IMR-90 (cell line): ENCODE measurements around the gene DHRS7B. TPM values are rescaled to one million over a fixed set of nuclear protein-coding genes. Genes with fewer than 3 reads are reported as not detected.

Experiments
- ATAC-seq: fragments of 200-7000 bp; cut with Tn5 transposase; 2 replicates; pipeline ENCODE4 v1.9.1; 2020; ENCODE audit warnings: low read depth, mild to moderate bottlenecking, moderate library complexity
- BruUV-seq: library from RNA; stranded (reverse); fragments of 400-500 nt; replicated peaks from 2 replicates; lab custom pipeline; 2021; lab: Mats Ljungman, UMichigan
- CTCF ChIA-PET: fragments of 300-600 bp; formaldehyde crosslinking; extraction: SDS; loops from one replicate; lab custom pipeline; 2021; ENCODE audit warnings: antibody characterized with exemption; lab: Yijun Ruan, JAX
- POLR2A ChIA-PET: fragments of 300-600 bp; sonication (Branson Sonifier 250); formaldehyde crosslinking; loops from one replicate; lab custom pipeline; 2022; ENCODE audit warnings: antibody characterized with exemption; ENCODE audit not compliant: unreplicated experiment; lab: Charles Lee
- DNase-seq: peaks from one replicate; pipeline ENCODE4 v3.0.0; 2013
- H2AFZ ChIP-seq: replicated peaks from 2 replicates; pipeline ENCODE3; 2013; ENCODE audit warnings: low read length, mild to moderate bottlenecking; ENCODE audit not compliant: poor library complexity
- H2AK5ac ChIP-seq: 2 replicates; pipeline ENCODE4 v1.6.1; 2013; ENCODE audit warnings: low read depth, low read length, inconsistent platforms
- H2AK9ac ChIP-seq: replicated peaks from 2 replicates; pipeline ENCODE3; 2013; ENCODE audit warnings: mild to moderate bottlenecking, low read depth, low read length, moderate library complexity; ENCODE audit not compliant: poor library complexity
- H2BK120ac ChIP-seq: 2 replicates; pipeline ENCODE4 v1.6.1; 2013; ENCODE audit warnings: low read depth, low read length, inconsistent platforms
- H2BK15ac ChIP-seq: 3 replicates; pipeline ENCODE4 v1.6.1; 2013; ENCODE audit warnings: low read depth, low read length, inconsistent platforms
- H2BK20ac ChIP-seq: 2 replicates; pipeline ENCODE4 v1.6.1; 2013; ENCODE audit warnings: low read depth, mild to moderate bottlenecking, inconsistent platforms, low read length, moderate library complexity
- H2BK5ac ChIP-seq: 2 replicates; pipeline ENCODE4 v1.6.1; 2013; ENCODE audit warnings: mild to moderate bottlenecking, low read depth, low read length, inconsistent platforms; ENCODE audit not compliant: poor library complexity, severe bottlenecking
- H3K14ac ChIP-seq: replicated peaks from 2 replicates; pipeline ENCODE4 v1.6.1; 2013; ENCODE audit warnings: low read depth, low read length, inconsistent platforms
- H3K18ac ChIP-seq: 2 replicates; pipeline ENCODE4 v1.6.1; 2013; ENCODE audit warnings: low read depth, low read length, control low read depth
- H3K23ac ChIP-seq: 2 replicates; pipeline ENCODE4 v1.6.1; 2013; ENCODE audit warnings: low read depth, low read length, inconsistent platforms
- H3K27ac ChIP-seq: 2 replicates; pipeline ENCODE4 v1.5.1; 2013; ENCODE audit warnings: mild to moderate bottlenecking, control low read depth, low read length; ENCODE audit not compliant: insufficient read depth
- H3K27me3 ChIP-seq: 2 replicates; pipeline ENCODE4 v1.6.1; 2013; ENCODE audit warnings: low read length; ENCODE audit not compliant: control insufficient read depth, insufficient read depth
- H3K36me3 ChIP-seq: 2 replicates; pipeline ENCODE4 v1.6.1; 2013; ENCODE audit warnings: low read length, mixed read lengths; ENCODE audit not compliant: control insufficient read depth, insufficient read depth
- H3K4ac ChIP-seq: 2 replicates; pipeline ENCODE4 v1.6.1; 2013; ENCODE audit warnings: low read depth, low read length, inconsistent platforms
- H3K4me1 ChIP-seq: 2 replicates; pipeline ENCODE4 v1.6.1; 2013; ENCODE audit warnings: low read length, mixed read lengths; ENCODE audit not compliant: control insufficient read depth, insufficient read depth
- H3K4me2 ChIP-seq: 2 replicates; pipeline ENCODE4 v1.6.1; 2013; ENCODE audit warnings: low read depth, mild to moderate bottlenecking, control low read depth, low read length, moderate library complexity
- H3K4me3 ChIP-seq: 2 replicates; pipeline ENCODE4 v1.5.1; 2013; ENCODE audit warnings: low read depth, mild to moderate bottlenecking, control low read depth, low read length, moderate library complexity; ENCODE audit not compliant: insufficient read depth
- H3K56ac ChIP-seq: 2 replicates; pipeline ENCODE4 v1.6.1; 2013; ENCODE audit warnings: low read length, inconsistent platforms; ENCODE audit not compliant: insufficient read depth; ENCODE audit errors: extremely low read depth
- H3K79me1 ChIP-seq, 2 experiments: 2 replicates each; pipeline ENCODE4 v1.6.1; 2013; ENCODE audit warnings: low read length in 2 of 2, inconsistent platforms in 1 of 2, low read depth in 1 of 2
- H3K9ac ChIP-seq: 2 replicates; pipeline ENCODE4 v1.6.1; 2013; ENCODE audit warnings: low read depth, low read length, control low read depth
- H3K9me1 ChIP-seq: 2 replicates; pipeline ENCODE4 v1.6.1; 2013; ENCODE audit warnings: low read length, inconsistent platforms; ENCODE audit not compliant: insufficient read depth
- H3K9me3 ChIP-seq: 2 replicates; pipeline ENCODE4 v1.6.1; 2013; ENCODE audit warnings: low read length; ENCODE audit not compliant: control insufficient read depth, insufficient read depth
- H4K20me1 ChIP-seq: 2 replicates; pipeline ENCODE4 v1.6.1; 2013; ENCODE audit warnings: low read length, inconsistent platforms; ENCODE audit not compliant: insufficient read depth
- H4K5ac ChIP-seq: 2 replicates; pipeline ENCODE4 v1.6.1; 2013; ENCODE audit warnings: mild to moderate bottlenecking, low read depth, low read length, control low read depth
- H4K8ac ChIP-seq, 2 experiments: 2 replicates each; pipeline ENCODE4 v1.6.1; 2013; ENCODE audit warnings: low read depth in 2 of 2, low read length in 2 of 2, control low read depth in 1 of 2, inconsistent platforms in 1 of 2
- H4K91ac ChIP-seq: 2 replicates; pipeline ENCODE4 v1.6.1; 2013; ENCODE audit warnings: low read depth, low read length, inconsistent platforms; ENCODE audit not compliant: insufficient read depth
- BHLHE40 ChIP-seq: fragments of 150-350 bp; IDR thresholded peaks from 2 replicates; pipeline ENCODE4 v1.6.1; 2016; ENCODE audit warnings: mild to moderate bottlenecking, low read depth, low read length
- CEBPB ChIP-seq: IDR thresholded peaks from 2 replicates; pipeline ENCODE4 v1.6.1; 2012; ENCODE audit warnings: low read depth, low read length, improper control_type of control experiment
- CHD1 ChIP-seq: IDR thresholded peaks from 2 replicates; pipeline ENCODE4 v1.6.1; 2012; ENCODE audit warnings: low read depth, low read length, improper control_type of control experiment
- ELK1 ChIP-seq: fragments of 150-350 bp; IDR thresholded peaks from 2 replicates; pipeline ENCODE4 v1.6.1; 2016; ENCODE audit warnings: low read depth, mild to moderate bottlenecking, low read length, moderate library complexity, borderline replicate concordance
- FOS ChIP-seq: fragments of 150-350 bp; IDR thresholded peaks from 2 replicates; pipeline ENCODE4 v1.6.1; 2016; ENCODE audit warnings: low read depth, low read length
- MAFK ChIP-seq: IDR thresholded peaks from 2 replicates; pipeline ENCODE4 v1.6.1; 2012; ENCODE audit warnings: low read depth, low read length, improper control_type of control experiment
- MAZ ChIP-seq: IDR thresholded peaks from 2 replicates; pipeline ENCODE4 v1.6.1; 2012; ENCODE audit warnings: low read depth, mild to moderate bottlenecking, low read length, improper control_type of control experiment, moderate library complexity, borderline replicate concordance
- MXI1 ChIP-seq: IDR thresholded peaks from 2 replicates; pipeline ENCODE4 v1.6.1; 2012; ENCODE audit warnings: low read depth, mild to moderate bottlenecking, low read length, moderate library complexity, borderline replicate concordance
- NFE2L2 ChIP-seq: fragments of 150-350 bp; IDR thresholded peaks from 2 replicates; pipeline ENCODE4 v1.6.1; 2016; ENCODE audit warnings: low read depth, mild to moderate bottlenecking, low read length
- POLR2A ChIP-seq: IDR thresholded peaks from 2 replicates; pipeline ENCODE4 v1.6.1; 2012; ENCODE audit warnings: mild to moderate bottlenecking, low read depth, low read length
- RAD21 ChIP-seq: IDR thresholded peaks from 2 replicates; pipeline ENCODE4 v1.6.1; 2012; ENCODE audit warnings: low read length, improper control_type of control experiment
- RCOR1 ChIP-seq: IDR thresholded peaks from 2 replicates; pipeline ENCODE4 v1.6.1; 2012; ENCODE audit warnings: mild to moderate bottlenecking, low read length, improper control_type of control experiment; ENCODE audit not compliant: insufficient replicate concordance
- RFX5 ChIP-seq: IDR thresholded peaks from 2 replicates; pipeline ENCODE4 v1.8.0; 2012; ENCODE audit warnings: low read depth, mild to moderate bottlenecking, low read length, moderate library complexity
- SMC3 ChIP-seq: fragments of 150-350 bp; IDR thresholded peaks from 2 replicates; pipeline ENCODE4 v1.6.1; 2016; ENCODE audit warnings: low read depth, mild to moderate bottlenecking, antibody characterized with exemption, low read length, moderate library complexity
- WGBS, 2 experiments: methylation state at CpG; one replicate each; pipeline versions ENCODE4 v1.1.5 to v1.1.7; 2013; ENCODE audit warnings: missing lambda C conversion rate in 2 of 2; ENCODE audit not compliant: insufficient read length in 1 of 2; ENCODE audit errors: extremely low coverage in 2 of 2; 5-methylcytosine and 5-hydroxymethylcytosine counted together
- dilution Hi-C: fragments of 300-500 bp; cut with HindIII; formaldehyde crosslinking; loops from one replicate; pipeline ENCODE4 v1.14.3; 2018; ENCODE audit warnings: low sequenced_read_pairs; ENCODE audit not compliant: unreplicated experiment
- in situ Hi-C: fragments of 300-500 bp; cut with MboI; formaldehyde crosslinking; loops from 3 replicates; pipeline ENCODE4 v1.14.3; 2019; ENCODE audit warnings: low sequenced_read_pairs, inconsistent platforms, mixed read lengths
- intact Hi-C: fragments of 100-400 bp; cut with micrococcal nuclease; formaldehyde crosslinking; loops from 2 replicates; pipeline ENCODE4 v1.10.0; 2022
- polyA plus RNA-seq, 3 experiments: library from polyadenylated mRNA; depleted of rRNA; stranded (reverse); fragments of >200 nt; gene quantifications; 2 replicates each; pipeline ENCODE4 v1.2.3, GENCODE V29; 2012; ENCODE audit warnings: low replicate concordance in 1 of 3
- total RNA-seq: library from RNA; depleted of rRNA; stranded (reverse); fragments of >200 nt; gene quantifications from 2 replicates; pipeline ENCODE4 v1.2.3, GENCODE V29; 2012
- TF ChIP-seq, protein P1 (sequence below): conservative IDR thresholded peaks from 2 replicates; pipeline ENCODE4 v1.5.1; 2012; ENCODE audit warnings: mild to moderate bottlenecking, low read depth, low read length, improper control_type of control experiment

DHRS7B gene
- total and polyA plus RNA-seq, 2 of the 4 experiments (the other 2 are of a cell fraction): 24.4 to 34.4 TPM

DNA sequence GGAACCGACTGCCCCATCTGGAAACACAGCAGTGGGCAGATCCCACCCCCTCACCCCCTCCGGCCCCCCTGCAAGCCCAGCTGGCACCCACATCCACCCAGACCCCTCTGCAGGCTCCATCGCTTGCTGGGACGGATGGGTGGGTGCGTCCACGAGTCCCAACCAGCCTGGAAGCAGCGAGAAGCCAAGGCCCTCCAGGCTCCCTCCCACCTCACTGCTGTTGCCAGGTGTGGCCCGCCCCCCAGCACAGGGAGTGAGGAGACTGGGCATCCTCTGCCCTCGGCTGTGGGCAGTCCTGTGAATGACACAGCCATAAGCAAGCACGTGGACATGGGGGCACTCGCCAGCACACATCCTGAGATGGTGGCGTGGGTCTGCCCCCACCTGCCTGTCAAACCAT is 75.7 kb downstream of the DHRS7B start:
- ChIA-PET CTCF (no interaction called here), POLR2A (no interaction called here)
- Histone ChIP-seq H2AK9ac (no peak overlapping the region), H2BK5ac (no peak overlapping the region), H3K9ac (no peak overlapping the region), H3K56ac (no peak overlapping the region), H3K18ac (no peak overlapping the region), H2AK5ac (no peak overlapping the region), H2BK20ac (no peak overlapping the region), H4K91ac (no peak overlapping the region), H3K36me3 (peaks cover 19% of the 10 kb centered on the region), H3K4ac (no peak overlapping the region), H3K79me1 (peaks cover 14 to 86% of the 10 kb centered on the region in 2 experiments), H3K23ac (no peak overlapping the region), H3K27ac (no peak overlapping the region), H2BK15ac (no peak overlapping the region), H3K4me1 (peaks cover 2% of the 10 kb centered on the region; the same call in 1 of the 2 replicates), H2AFZ (no peak overlapping the region), H4K20me1 (peaks cover 97% of the 10 kb centered on the region), H2BK120ac (no peak overlapping the region), H3K14ac (no peak overlapping the region), H3K27me3 (no peaks in the 10 kb centered on the region), H3K4me3 (no peak overlapping the region), H4K8ac (no peak overlapping the region), H3K4me2 (no peak overlapping the region), H3K9me3 (no peaks in the 10 kb centered on the region), H3K9me1 (peaks cover 24% of the 10 kb centered on the region; the same call in 1 of the 2 replicates), H4K5ac (no peak overlapping the region)
- BruUV-seq: no TSS peak
- no peak for ATAC-seq
- TF ChIP-seq RAD21: no peak
- TF ChIP-seq, protein P1, sequence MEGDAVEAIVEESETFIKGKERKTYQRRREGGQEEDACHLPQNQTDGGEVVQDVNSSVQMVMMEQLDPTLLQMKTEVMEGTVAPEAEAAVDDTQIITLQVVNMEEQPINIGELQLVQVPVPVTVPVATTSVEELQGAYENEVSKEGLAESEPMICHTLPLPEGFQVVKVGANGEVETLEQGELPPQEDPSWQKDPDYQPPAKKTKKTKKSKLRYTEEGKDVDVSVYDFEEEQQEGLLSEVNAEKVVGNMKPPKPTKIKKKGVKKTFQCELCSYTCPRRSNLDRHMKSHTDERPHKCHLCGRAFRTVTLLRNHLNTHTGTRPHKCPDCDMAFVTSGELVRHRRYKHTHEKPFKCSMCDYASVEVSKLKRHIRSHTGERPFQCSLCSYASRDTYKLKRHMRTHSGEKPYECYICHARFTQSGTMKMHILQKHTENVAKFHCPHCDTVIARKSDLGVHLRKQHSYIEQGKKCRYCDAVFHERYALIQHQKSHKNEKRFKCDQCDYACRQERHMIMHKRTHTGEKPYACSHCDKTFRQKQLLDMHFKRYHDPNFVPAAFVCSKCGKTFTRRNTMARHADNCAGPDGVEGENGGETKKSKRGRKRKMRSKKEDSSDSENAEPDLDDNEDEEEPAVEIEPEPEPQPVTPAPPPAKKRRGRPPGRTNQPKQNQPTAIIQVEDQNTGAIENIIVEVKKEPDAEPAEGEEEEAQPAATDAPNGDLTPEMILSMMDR: no peak
- TF ChIP-seq BHLHE40: no peak
- no peak for TF ChIP-seq ELK1
- no peak for TF ChIP-seq POLR2A
- TF ChIP-seq MXI1: no peak
- TF ChIP-seq RCOR1: no peak
- TF ChIP-seq MAFK: no peak
- TF ChIP-seq SMC3: no peak
- TF ChIP-seq CHD1: no peak
- TF ChIP-seq MAZ: no peak
- no peak for TF ChIP-seq NFE2L2
- TF ChIP-seq FOS: no peak
- no peak for TF ChIP-seq RFX5
- no peak for TF ChIP-seq CEBPB
- intact Hi-C loops: no loop called here
- dilution Hi-C loops: no loop called here
- no peak for DNase-seq
- 88% methylated on average over 5 of the region's 12 CpGs; no CpG with 5 or more reads in 1 of the 2 experiments for WGBS, 2 experiments
- in situ Hi-C loops: no loop called here
